Measurements from ENCODE around the gene HS6ST1.
"Not testable (repeated sequence)": the region's sequence is repeated elsewhere in the genome, so short reads cannot be mapped to it uniquely, and the experiment has no call there.

Gene HS6ST1

GRCh38 chr2:128268611-128269010, 50.1 kb downstream of the HS6ST1 start:
- not testable (repeated sequence) for DNase-seq (ENCODE audit: low spot score)

- DNase-seq (ENCODE audit: low spot score): not testable (repeated sequence)
Observed at GRCh38 chr2:128268145-128268544, 50.5 kb downstream of the HS6ST1 start.

- not testable (repeated sequence) for DNase-seq (ENCODE audit: low spot score)
Observed at GRCh38 chr2:128267649-128268048, 51.0 kb downstream of the HS6ST1 start.

- DNase-seq (ENCODE audit: low spot score): not testable (repeated sequence)
Observed at GRCh38 chr2:128267197-128267596, 51.5 kb downstream of the HS6ST1 start.

GRCh38 chr2:128266463-128266862, 52.2 kb downstream of the HS6ST1 start:
- DNase-seq (ENCODE audit: low spot score): not testable (repeated sequence)

- DNase-seq (ENCODE audit: low spot score): not testable (repeated sequence)
Observed at GRCh38 chr2:128265608-128265993, 53.1 kb downstream of the HS6ST1 start.

DNA sequence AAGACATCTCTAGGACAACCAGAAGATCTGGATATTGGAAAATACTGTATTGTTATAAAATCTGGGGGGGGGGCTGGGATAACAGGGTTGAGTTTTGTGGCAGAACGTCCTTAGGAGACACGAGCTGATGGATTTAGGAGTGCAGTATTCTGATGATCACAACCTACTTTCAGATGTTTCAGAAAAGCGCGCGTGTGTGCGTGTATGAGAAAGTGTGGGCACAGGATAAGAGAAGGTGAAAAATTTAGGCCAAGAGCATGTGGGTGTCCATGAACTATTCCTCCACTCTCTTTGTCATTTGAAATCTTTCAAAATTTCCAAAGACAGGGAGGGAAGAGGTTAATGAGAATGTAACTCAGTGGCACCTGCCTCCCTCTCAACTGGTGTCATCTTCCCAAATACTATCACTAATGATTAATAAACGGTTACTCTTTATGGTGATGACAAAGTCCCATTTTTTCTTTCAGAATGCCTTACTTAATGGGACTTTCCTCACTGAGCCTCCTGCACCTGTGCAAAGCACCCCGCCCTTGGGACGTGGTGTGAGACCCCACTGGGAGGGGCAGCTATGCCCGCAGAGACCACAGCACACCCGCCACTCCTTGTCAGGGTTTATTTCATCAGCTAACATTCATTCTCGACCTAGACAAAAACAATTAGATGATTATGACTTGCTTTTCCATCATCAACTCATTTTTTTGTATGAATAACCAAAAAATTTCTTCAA, 53.6 kb downstream of the HS6ST1 start:
- DNase-seq (ENCODE audit: low spot score): no peak

GRCh38 chr2:128263902-128264331, 54.8 kb downstream of the HS6ST1 start:
- DNase-seq (ENCODE audit: low spot score): no peak

DNA sequence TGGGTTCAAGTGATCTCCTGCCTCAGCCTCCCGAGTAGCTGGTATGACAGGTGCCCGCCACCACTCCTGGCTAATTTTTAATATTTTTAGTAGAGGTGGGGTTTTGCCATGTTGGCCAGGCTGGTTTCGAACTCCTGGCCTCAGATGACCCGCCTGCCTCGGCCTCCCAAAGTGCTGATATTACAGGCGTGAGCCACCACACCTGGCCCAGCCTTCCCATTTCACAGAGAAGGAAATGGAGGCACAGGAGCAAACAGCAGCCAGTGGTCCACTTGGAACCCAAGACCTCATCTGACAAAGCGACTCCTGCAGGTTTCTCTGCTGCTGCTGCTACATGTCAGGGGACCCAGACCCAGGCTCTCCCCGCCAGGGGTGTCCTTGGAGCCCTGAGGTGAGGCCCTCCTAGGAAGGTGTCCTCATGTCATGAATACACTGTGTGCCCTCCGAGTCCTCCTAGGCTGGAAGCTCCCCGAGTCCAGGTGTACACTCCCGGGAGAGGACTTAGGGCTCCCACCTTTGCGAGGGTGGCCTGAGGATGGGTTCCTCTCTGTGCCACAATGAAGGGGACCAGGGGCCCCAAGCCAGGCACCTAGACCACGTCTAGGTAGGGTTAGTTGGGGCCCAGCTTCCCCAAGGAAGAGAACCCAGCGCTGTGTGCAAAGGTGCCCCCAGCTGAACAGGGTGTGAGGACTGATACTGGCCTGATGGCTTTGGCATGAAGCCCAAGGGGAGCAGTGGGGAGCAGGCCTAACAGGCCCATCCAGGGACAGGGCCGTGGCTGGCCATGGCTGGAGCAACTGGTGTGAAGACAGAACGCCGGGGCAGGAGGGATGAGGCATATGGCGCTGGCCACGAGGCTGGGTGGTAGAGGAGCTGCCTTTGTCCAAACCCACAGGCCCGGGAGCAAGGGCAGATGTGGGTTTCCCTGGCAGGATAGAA, 56.1 kb downstream of the HS6ST1 start:
- DNase-seq (ENCODE audit: low spot score): no peak

DNA sequence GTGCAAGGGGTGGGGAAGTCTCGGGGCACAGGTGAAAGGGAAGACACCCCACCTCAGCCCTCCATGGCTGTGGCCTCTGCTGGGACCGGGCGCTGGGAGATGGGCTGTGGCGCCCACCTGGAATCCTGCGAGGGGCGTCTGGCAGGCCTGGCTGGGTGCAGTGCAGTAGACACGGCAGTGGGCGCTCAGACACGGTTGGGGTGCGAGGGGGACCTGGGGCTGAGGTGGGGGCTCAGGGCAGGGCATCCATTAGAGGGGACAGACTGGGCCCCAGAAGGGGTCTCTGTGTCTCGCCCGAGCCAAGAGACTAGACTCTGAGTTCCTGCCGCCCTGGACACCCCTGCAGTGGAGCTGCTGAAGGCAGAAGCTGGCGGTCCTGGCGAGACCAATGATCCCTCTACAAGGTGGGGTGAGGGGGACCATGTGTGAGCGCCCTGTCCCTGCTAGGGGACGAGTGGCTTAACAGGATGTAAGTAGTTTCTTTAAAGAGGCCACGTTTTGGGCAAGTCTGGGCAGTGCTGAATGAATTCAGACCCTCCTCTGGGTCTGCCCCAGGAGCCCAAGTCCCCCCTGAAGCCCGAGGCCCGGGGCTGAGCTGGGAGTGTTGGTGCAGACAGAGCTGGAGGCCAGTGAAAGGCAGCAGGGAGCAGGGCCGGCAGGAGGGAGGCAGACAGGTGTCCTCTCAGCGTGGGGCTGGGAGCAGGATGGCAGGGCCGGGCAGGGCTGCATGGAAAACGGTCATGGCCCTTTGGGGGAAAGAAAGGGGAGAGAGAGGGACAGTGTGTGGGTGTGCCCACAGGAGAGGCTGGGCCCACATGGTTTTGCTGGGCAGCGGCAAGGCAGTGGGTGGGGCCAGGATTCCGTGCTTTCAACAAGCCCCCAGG, 57.2 kb downstream of the HS6ST1 start:
- no peak for DNase-seq (ENCODE audit: low spot score)

GRCh38 chr2:128260239-128261138, 58.2 kb downstream of the HS6ST1 start:
- no peak for DNase-seq (ENCODE audit: low spot score)

GRCh38 chr2:128259585-128259984, 59.1 kb downstream of the HS6ST1 start:
- DNase-seq (ENCODE audit: low spot score): no peak

DNA sequence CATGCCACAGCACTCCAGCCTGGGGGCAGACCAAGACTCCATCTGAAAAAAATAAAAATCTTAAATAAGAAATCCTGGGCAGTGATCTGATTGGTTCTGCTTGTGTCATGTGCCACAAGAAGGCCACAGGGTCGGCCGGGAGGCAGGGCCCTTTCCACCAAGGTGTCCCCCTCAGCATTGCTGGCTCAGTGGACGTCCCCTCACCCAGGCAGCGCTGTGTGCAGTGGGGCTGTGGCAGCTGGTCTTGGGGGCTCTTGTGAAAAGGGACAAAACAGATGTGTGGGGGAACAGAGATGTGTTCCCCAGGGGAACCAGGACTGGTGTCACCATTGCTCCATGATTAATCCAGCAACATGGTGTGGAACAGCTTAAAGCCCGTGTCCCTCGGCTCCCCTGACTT, 60.5 kb downstream of the HS6ST1 start:
- DNase-seq (ENCODE audit: low spot score): no peak

DNA sequence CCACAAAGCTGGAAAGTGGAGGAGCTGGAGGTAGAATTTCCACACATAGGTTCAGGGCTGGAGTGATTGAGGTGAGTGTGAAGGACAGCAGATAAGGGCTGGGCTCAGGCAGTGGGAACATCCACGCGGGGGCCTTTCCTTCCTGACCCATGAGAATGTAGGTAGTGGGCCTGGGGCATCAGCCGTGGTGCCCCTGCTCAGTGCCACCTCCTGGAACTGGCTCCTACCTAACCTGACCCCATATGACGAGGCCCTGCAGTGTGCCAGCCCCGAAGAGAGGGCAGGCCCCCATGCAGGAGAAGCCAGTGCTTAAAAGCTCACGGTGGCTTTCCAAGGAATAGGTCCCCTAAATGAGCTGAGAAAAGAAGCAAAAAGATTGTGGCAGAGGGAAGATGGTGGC, 66.2 kb downstream of the HS6ST1 start:
- DNase-seq (ENCODE audit: low spot score): no peak

GRCh38 chr2:128252086-128252485, 66.6 kb downstream of the HS6ST1 start:
- DNase-seq (ENCODE audit: low spot score): not testable (repeated sequence)

DNA sequence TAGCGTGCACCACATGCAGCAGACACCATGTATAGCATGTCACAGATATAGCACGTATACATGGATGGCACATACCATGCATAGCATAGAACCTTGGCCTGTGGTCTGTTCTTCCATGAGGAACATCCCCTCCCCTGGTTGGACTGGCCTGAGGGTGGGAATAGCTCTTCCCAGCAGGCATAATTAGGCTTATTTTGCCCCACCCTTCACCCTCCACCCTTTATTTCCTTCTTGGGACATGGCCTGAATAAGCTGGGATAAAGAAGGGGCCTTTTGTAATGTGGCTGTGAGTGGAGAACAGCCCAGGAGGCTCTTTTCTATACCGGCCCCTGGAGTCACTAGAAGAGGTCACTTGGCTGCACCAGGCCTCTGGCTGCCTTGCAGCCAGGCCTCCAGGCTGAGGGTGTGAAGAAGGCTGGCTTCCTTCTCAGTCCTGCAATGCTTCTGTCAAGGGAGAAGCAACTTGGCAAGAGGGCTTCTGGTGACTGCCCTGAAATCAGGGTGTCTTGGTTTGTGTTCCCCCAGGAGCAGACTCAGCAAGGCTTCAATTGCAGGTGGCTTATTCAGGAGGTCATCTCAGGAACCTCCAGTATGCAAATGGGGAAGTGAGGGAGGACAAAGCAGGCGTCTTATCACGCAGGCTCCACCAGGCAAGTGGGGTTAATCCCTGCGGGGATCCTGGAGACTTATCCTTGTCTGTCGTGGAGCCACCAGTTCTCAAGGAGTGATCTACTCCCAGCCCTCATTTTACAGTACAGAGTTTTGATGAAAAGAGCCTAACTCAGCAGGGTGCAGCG, 68.2 kb downstream of the HS6ST1 start:
- no peak for DNase-seq (ENCODE audit: low spot score)

DNA sequence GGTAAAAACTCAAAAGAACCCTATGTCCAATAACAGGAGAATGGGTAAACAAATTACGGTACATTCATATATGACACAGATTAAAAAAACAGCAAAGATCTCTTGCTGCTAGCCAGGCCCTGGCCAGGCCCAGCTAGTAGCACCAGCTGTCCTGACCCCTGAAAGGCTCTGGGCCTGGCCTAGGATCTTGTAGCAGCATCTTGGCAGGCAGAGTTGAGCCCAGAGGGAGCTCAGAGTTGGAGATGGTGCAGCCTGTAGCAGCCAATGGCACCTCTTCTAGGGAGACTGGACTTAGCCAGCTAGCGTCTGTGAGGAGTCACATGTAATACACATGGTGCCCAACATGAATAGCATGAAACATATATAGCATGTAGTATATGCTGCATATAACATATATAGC, 69.1 kb downstream of the HS6ST1 start:
- DNase-seq (ENCODE audit: low spot score): no peak

DNA sequence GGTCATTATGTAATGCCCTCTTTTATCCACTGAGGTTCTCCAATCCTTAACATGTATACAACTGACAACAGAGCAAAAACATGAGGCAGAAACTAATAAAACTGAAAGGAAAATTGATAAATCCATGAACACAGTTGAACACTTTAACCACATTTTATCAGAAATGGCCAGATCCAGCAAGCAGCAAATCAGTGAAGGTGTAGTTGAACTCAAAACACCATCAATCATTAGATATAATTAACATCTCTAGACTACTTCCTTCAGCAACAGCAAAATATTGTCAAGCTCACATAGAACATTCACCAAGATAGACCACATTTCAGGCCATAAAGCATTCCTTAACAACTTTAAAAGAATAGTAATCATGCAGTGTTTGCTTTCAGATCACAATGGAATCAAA, 72.9 kb downstream of the HS6ST1 start:
- DNase-seq (ENCODE audit: low spot score): no peak

- DNase-seq (ENCODE audit: low spot score): no peak
Observed at GRCh38 chr2:128241896-128242295, 76.8 kb downstream of the HS6ST1 start.
